Stimulated activated CD4-positive, alpha-beta T cell treated with anti-CD3 and anti-CD28 coated beads, Interleukin-1b, Interleukin-23, amount 100 ng/mL, for 4 hours (primary cell): ENCODE data around the gene CCDC57.
"Not testable (repeated sequence)": the region's sequence is repeated elsewhere in the genome, so short reads cannot be mapped to it uniquely, and the experiment has no call there.

Experiments
- DNase-seq, 2 donors: peaks; one replicate each; pipeline ENCODE4 v3.0.0-alpha.2; 2020; ENCODE audit warnings: low read depth in 2 of 2

Gene CCDC57, protein sequence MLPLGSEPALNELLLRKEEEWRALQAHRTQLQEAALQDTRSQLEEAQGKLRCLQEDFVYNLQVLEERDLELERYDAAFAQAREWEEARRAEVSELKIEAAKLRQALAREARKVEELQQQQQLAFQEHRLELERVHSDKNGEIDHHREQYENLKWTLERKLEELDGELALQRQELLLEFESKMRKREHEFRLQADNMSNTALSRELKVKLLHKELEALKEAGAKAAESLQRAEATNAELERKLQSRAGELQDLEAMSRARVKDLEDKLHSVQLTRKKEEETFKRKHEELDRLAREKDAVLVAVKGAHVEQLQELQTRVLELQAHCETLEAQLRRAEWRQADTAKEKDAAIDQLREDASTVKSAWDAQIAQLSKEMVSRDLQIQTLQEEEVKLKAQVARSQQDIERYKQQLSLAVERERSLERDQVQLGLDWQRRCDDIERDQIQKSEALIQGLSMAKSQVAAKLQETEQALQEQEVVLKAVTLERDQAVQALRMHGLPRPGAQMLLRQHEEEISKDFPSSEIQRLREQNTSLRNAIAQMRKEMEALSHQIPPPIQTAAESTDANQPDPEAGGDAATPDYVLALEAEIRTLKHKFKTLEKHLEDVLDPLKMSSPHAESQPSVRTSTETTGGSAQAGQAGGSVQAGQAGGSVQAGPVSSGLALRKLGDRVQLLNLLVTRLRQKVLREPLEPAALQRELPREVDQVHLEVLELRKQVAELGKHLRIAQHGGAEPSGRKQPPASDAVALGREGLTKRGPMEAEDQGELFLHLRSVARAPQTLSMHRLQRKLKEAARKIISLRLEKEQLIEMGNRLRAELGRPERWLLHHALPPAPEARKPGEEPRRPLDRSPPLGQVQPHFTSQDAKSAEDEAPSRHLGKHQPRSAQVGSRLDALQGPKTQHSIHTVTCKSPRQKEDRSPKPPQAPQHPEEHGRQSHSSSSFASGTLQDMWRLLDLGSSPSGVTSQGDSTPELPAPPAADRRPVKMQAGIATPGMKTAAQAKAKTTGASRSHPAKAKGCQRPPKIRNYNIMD

DNA sequence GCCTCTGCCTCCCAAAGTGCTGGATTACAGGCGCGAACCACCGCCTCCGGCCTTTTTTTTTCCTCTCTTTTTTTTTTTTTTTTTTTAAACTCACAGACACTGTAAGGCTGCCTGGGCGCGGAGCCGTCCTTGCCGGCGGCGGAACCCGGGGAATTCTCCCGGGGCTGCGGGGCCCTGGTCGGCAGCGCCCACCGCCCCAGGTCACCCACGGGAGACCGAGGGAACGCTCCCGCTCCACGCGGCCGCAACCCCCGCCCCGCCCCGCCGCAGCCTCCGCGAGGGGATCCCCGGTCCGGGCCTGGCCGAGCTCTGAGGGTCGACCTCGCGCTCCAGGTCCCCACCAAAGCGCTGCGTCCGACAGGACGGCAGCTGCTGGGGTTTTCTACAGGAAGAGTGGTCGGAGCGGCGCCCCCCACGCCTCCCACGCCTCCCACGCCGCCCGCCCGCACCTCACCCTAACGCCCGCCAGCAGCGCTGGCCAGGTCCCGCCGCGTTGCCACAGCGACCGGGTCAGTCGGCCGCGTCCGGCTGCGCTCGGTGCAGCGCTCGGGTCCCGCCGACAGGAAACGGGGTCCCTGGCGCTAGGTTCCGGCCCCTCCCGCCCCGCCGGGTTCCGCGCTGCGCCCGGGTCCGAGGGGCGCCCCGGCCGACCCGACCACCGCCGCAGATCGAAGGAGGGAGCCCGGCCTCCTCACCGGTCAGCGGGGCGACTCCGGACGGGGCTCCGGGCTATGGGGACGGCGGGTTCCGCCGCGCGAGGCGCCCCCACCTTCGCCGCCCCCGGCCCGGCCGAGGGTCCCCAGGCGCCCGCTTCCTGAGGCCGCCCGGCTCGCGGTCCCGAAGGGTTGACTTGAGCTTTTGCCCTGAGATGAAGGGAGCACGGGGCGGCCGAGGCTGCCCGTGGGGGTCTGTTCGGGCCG lies at the start of gene CCDC57:
TSS of gene CCDC57 (minus strand) at position 512 of the 920 bp plus-strand sequence. CDS start 10,898 bp downstream, outside the sequence.
- DNase-seq, result peak in 1 of 2 donors; percentile 71

DNA sequence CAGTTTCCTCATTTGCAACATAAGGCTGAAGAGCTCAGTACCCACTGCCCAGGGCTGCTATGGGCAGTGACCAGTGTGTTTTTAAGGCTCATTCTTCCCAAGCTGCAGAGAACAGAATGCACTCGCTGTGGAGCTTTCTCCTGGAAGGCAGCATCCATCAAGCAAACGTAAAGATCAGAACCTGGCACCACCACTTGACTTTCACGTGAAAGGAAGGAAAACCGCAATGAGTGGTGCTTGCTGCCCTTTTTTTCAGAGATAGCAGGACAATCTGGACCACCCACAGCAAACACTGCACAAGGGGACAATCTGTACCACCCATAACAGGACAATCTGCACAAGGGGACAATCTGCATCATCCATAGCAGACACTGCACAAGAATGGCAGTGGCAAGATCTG lies 49.7 kb upstream of the CCDC57 start:
- no peak for DNase-seq

DNA sequence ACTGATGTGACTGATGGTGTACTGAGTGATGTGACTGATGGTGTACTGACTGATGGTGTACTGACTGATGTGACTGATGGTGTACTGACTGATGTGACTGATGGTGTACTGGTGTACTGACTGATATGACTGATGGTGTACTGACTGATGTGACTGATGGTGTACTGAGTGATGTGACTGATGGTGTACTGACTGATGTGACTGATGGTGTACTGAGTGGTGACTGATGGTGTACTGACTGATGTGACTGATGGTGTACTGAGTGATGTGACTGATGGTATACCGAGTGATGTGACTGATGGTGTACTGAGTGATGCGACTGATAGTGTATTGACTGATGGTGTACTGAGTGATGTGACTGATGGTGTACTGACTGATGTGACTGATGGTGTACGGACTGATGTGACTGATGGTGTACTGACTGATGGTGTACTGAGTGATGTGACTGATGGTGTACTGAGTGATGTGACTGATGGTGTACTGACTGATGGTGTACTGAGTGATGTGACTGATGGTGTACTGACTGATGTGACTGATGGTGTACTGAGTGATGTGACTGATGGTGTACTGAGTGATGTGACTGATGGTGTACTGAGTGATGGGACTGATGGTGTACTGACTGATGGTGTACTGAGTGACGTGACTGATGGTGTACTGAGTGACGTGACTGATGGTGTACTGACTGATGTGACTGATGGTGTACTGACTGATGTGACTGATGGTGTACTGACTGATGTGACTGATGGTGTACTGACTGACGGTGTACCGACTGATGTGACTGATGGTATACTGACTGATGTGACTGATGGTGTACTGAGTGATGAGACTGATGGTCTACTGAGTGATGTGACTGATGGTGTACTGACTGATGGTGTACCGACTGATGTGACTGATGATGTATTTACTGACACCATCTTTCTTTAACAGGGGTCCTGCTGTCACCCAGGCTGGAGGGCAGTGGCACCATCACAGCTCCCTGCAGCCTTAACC lies 47.6 kb upstream of the CCDC57 start:
- not testable (repeated sequence) for DNase-seq

DNA sequence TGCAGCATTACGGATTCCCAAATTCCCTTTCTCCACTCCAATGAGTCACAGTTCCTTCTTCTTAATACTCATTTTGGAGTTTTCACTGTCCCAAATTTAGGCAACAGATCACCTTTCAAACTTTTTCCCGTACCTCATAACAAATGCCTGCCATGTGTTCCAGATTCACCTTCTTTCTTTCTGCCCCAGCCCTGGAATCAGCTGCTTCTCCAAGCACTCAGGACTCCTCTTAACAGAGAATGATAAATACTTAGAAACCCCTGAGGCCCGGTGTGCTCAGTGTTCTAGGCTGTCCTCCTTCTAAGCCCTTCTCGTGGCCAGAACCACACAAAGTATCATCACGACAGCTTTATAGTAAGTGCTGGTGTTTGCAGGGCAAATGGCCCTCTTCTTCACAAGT lies 45.9 kb upstream of the CCDC57 start:
- DNase-seq, result no peak

DNA sequence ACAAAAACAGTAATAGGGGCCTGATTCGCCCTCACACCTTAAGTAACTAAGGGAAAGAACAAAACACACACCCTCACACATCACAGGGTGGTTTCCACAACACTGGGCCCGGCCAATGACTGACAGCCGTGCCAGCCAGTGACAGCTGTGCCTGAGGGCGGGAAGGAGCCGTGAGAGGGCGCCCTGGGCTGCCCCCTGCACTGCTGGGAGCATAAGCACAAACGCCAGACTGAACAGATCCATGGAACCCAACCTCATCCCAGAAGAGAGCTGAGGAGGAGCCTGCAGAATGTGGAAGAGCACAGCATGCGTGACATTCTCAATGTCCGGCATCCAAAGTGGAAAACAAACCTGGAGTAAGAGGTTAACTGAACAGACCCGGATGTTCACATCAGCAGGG lies 44.8 kb upstream of the CCDC57 start:
- peak; percentile 45 to 57 for DNase-seq

DNA sequence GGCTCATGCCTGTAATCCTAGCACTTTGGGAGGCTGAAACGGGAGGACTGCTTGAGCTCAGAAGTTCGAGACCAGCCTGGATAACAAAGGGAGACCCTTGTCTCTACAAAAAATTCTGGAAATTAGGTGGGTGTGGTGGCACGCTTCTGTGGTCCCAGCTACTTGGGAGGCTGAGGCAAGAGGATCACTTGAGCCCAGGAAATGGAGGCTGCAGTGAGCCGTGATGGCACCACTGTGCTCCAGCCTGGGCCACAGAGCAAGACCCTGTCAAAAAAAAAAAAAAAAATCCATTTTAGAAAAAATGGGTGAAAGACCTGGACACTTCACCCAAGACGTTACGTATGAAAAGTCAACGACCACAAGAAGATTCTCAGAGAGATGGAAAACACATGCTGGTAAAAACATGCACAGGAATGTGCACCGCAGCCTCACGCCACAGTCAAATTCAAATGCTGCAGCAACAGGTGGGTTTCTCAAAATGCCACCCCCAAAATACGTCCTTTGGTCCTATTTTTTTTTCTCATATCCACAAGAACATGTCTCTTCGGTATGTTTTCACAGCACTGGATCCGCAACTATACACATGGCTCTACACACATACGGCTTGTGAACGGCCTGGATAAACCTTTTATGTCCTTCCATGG lies 43.7 kb upstream of the CCDC57 start:
- DNase-seq, result no peak

DNA sequence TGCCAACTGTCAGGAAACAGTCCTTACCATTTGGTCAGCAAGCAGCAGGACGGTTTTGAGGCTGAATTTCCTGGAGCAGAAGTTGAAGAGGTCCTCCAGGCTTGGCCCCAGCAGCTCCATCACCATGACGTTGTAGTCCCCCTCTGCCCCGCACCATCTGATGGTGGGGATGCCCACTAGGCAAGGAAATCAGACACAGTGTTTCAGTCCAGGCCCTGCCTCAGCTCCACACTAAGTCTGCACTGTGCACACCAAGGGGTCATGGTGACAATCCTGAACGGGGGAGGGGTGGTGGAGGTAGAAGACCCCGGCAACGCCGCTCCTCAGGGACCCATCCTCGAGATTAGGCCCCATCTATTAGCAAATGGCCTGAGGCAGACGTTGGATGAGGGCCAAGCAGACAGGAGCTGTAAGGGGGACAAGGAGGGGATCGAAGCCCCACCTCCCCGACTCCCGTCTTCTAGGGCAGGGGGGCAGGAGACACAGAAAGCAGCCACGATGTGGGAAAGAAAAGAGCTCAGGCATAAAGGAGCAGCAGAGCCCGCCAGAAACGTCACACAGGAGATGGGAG lies 42.8 kb upstream of the CCDC57 start:
- no peak for DNase-seq

DNA sequence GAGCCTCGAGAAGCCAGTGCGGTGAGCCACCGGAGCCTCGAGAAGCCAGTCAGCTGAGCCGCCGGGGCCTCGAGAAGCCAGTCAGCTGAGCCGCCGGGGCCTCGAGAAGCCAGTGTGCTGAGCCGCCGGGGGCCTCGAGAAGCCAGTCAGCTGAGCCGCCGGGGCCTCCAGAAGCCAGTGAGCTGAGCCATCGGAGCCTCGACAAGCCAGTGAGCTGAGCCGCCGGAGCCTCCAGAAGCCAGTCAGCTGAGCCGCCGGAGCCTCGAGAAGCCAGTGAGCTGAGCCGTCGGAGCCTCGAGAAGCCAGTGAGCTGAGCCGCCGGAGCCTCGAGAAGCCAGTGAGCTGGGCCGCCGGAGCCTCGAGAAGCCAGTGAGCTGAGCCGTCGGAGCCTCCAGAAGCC lies 42.1 kb upstream of the CCDC57 start:
- not testable (repeated sequence) for DNase-seq

DNA sequence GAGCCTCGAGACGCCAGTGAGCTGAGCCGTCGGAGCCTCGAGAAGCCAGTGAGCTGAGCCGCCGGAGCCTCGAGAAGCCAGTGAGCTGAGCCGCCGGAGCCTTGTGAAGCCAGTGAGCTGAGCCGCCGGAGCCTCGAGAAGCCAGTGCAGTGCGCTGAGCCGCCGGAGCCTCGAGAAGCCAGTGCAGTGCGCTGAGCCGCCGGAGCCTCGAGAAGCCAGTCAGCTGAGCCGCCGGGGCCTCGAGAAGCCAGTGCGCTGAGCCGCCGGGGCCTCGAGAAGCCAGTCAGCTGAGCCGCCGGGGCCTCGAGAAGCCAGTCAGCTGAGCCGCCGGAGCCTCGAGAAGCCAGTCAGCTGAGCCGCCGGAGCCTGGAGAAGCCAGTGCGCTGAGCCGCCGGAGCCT lies 41.5 kb upstream of the CCDC57 start:
- DNase-seq, result not testable (repeated sequence)

DNA sequence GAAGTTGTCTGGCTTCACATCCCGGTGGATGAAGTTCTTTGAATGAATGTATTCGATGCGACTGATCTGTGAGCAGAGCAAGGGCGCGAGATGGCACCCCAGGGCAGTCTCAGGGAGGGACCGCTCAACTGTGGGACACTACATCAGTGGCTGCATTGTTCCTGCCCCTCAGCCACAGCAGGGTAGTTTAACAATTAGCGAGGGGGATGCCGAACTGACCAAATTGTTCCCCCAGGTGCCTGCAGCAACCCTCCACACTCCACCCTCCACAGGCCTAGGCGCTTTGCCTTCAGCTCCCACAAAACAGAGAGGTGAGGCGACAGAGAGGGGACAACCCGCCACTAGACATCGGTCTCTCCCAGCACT lies 40.5 kb upstream of the CCDC57 start:
- DNase-seq, result no peak

DNA sequence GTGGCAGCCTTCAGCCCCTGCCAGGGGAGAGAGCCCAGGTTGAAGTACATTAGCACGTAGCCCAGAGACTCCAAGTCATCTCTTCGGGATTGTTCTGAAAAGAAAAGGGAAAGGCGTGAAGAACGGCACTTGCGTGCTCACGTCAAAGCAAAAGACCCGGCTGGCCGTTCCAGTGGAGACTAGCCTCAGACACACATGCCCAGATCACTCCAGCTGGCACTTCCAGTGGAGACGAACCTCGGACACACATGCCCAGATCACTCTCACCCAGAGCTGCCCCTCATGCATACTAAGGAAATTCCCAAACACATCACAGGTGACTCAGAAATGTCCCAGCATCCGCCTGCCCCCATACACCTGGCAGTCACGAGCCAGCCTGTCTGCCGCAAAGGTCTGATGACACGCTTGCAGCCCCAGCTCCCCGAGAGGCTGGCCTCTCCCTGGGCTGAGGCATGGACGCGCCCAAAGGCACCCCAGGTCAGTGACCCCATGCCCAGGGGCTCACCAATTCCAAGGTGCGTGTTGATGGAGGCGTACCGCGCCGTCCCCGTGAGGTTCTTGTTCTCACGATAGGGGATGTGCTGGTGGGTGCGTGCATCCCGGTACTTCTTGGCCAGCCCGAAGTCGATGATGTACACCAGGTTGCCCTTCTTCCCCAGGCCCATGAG lies 40.0 kb upstream of the CCDC57 start:
- DNase-seq, result no peak

DNA sequence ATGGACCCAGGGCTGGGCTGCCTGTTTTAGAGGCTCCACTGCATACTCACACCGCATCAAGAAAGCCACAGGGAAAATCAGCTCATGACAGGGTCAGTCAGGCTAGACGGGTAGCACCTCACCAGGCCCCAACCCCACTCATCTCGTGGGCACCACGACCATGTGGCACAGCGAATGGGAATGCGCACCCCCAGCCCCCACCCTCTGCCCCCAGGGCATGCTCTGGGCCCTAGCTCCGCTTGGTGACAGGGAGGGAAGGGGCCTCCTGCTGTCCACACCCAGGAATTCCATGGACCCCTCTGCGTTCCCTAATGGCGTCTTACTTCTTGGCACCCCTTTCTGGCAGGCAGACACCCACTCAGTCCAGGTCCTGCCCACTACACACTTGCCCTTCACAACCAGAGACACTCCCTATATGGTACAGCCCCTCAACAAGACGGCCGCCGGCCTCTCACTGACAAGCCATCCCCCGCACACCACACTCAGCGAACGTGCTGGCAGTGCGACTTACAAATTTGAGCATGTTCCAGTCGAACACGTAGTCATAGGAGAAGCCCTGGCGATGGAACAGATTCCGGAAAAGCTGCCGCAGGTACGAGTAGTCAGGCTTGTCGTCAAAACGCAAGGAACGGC lies 38.3 kb upstream of the CCDC57 start:
- no peak for DNase-seq

DNA sequence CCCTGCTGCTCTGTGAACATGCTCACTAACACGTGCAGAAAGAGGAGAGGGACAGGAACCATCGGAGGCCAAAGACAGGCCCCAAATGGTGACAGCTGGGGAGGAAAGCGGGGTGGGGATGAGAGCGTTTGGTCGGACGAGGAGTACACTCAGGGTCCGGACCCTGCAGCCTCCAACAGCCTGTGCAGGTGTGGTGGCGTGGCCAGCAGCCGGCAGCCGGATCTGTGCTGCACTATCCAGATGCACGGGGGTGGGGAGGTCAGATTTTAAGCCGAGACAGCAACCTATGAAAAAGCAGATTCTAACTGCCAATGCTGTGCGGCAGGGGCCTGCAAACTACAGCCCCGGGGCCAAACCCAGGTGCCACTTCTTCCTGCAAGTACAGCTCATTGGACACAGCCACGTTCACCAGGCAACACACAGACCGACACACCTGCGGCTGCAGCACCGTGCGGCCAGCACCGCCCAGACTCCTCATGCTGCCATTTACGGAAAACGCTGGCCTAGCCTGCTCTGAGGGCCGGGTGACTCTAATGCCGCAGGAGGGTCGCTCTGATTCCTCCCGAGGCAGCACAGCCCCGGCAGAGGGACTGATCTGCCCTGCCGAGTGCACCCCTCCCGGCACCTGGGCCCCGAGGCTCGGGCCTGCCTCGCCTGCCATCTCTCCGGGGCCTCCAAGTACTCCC lies 37.4 kb upstream of the CCDC57 start:
- no peak for DNase-seq

DNA sequence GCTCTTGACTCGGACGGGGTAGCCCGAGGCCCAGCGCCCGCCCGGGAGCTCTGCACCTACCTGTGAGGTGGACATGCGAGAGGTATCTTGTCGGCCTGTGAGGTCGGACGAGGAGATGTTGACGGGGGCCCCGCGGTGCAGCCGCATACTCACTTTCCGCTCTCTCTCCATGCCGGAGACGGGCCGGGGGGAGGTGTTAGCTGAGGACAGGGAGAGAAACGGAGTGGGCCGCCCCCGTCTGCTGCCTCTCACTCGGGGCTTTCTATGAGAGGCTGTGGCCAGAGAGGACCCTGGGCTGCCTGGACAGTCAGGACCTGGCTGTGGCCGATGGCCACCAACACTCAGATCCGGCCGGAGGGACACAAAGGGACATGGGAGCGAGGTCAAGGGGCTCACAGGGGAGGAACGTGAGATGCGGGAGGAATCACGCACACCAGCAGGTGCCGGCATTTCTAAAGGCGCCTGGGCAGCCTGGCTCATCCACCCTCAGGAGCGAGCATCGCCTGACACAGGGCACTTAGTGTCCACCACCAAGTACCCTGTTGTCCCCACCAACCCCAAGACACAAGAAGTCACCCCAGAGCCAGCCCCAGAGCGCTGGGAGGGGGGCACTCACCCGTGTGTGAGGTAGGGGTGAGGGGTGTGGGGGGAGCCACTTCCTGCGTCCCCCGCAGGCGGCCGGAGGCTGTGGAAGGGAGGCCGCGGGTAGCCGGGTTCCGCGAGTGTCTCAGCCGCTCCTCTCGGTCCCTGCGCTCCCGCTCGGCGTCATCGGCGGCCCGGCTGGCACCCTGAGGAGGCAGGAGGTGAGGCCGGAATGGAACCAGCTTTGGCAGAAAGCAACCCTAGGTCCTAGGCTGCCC lies 36.4 kb upstream of the CCDC57 start:
- no peak for DNase-seq

DNA sequence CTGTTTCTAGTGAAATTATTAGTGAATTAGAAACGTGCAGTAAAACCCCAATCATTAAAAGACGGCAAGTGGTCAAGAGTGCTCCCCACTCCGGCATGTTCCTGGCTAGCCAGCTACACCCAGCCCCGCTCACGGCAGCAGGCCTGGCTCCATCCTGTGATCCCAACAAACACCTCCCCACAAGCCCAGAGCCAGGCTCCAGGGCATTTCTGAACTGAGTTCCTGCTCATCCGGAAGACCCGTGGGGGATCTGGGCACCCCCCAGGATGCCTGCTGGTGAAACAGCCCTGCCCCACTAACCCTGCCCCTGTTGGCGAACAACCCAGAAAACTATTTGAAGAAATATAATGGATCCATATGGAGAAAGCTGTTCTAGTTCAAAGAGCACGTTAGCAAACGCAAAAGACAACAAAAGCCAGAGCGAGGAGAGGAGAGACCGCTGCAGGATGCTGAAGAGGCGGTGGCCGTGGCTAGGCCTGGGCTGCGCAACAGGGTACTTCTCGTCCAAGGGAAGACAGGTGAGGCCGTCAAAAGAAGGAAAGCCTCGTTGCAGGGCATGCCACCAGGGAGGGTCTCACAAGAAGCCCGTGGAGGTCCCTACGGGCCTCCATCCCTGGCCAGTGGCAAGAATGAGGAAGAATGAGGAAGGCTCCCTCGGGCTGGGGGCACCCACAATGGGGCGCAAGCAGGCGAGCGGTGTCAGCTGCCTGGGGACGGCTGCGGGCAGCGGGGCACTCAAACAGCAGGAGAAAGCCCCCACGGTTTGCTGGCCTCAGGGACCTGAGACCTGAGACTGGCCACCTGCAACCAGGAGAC lies 35.4 kb upstream of the CCDC57 start:
- no peak for DNase-seq
